Neural progenitor cell (in vitro differentiated cells): ENCODE results near the gene PTGR3. TPM values are rescaled to one million over a fixed set of nuclear protein-coding genes. Genes with fewer than 3 reads are reported as not detected.

Experiments used
- DNase-seq: peaks from one replicate; pipeline ENCODE4 v3.0.0-alpha.2; 2016; ENCODE audit warnings: low spot score
- H2AFZ ChIP-seq: fragments of 200-600 bp; sonication (generic); replicated peaks from 2 replicates; pipeline ENCODE4 v1.6.1; 2016; ENCODE audit warnings: antibody characterized with exemption
- H3F3A ChIP-seq: fragments of 200-600 bp; sonication (generic); 2 replicates; pipeline ENCODE4 v1.6.1; 2016; ENCODE audit warnings: antibody characterized with exemption, low read depth
- H3K27ac ChIP-seq: fragments of 200-600 bp; sonication (generic); 2 replicates; pipeline ENCODE4 v1.5.1; 2016; ENCODE audit warnings: mild to moderate bottlenecking
- H3K27me3 ChIP-seq: fragments of 200-600 bp; sonication (generic); 2 replicates; pipeline ENCODE4 v1.6.1; 2016; ENCODE audit warnings: mild to moderate bottlenecking, moderate library complexity
- H3K36me3 ChIP-seq: fragments of 200-600 bp; sonication (generic); 2 replicates; pipeline ENCODE4 v1.5.1; 2016
- H3K4me1 ChIP-seq: fragments of 200-600 bp; sonication (generic); 2 replicates; pipeline ENCODE4 v1.6.1; 2016; ENCODE audit warnings: mixed run types
- H3K4me2 ChIP-seq: fragments of 200-600 bp; sonication (generic); 2 replicates; pipeline ENCODE4 v1.6.1; 2016
- H3K4me3 ChIP-seq: fragments of 200-600 bp; sonication (generic); 2 replicates; pipeline ENCODE4 v1.5.1; 2016
- H3K79me2 ChIP-seq: fragments of 200-600 bp; sonication (generic); 2 replicates; pipeline ENCODE4 v1.6.1; 2016; ENCODE audit warnings: low read depth
- H3K9ac ChIP-seq: fragments of 200-600 bp; sonication (generic); 2 replicates; pipeline ENCODE4 v1.6.1; 2016
- H3K9me3 ChIP-seq: fragments of 200-600 bp; sonication (generic); 2 replicates; pipeline ENCODE4 v1.5.1; 2016; ENCODE audit warnings: low read depth
- H4K20me1 ChIP-seq: fragments of 200-600 bp; sonication (generic); 2 replicates; pipeline ENCODE4 v1.6.1; 2016; ENCODE audit warnings: low read depth
- H3K27ac Mint-ChIP-seq: 3 replicates; pipeline ENCODE4 v1.8.0; 2021; ENCODE audit warnings: mixed read lengths
- H3K27me3 Mint-ChIP-seq: 2 replicates; pipeline ENCODE4 v1.8.0; 2022; ENCODE audit warnings: low read depth, mild to moderate bottlenecking, inconsistent platforms, moderate library complexity, mixed read lengths; ENCODE audit not compliant: insufficient read depth
- H3K36me3 Mint-ChIP-seq: 3 replicates; pipeline ENCODE4 v1.8.0; 2021; ENCODE audit warnings: mixed read lengths
- H3K4me1 Mint-ChIP-seq: 3 replicates; pipeline ENCODE4 v1.8.0; 2021; ENCODE audit warnings: mixed read lengths
- H3K4me3 Mint-ChIP-seq: 3 replicates; pipeline ENCODE4 v1.8.0; 2021; ENCODE audit warnings: mild to moderate bottlenecking, moderate library complexity, mixed read lengths
- H3K9me3 Mint-ChIP-seq: 3 replicates; pipeline ENCODE4 v1.8.0; 2020; ENCODE audit warnings: mixed read lengths
- EZH2 ChIP-seq: fragments of 200-600 bp; sonication (generic); IDR thresholded peaks from 2 replicates; pipeline ENCODE4 v1.6.1; 2017; ENCODE audit warnings: antibody characterized with exemption, mild to moderate bottlenecking, moderate library complexity
- EZH2phosphoT487 ChIP-seq: fragments of 200-600 bp; sonication (generic); IDR thresholded peaks from 2 replicates; pipeline ENCODE4 v1.6.1; 2017; ENCODE audit warnings: antibody characterized with exemption
- total RNA-seq: library from RNA; depleted of rRNA; stranded (reverse); fragments of >200 nt; gene quantifications from 2 replicates; pipeline ENCODE4 v1.2.3, GENCODE V29; 2015; ENCODE audit warnings: low replicate concordance
- TF ChIP-seq, protein P1 (sequence below): fragments of 200-600 bp; sonication (generic); IDR thresholded peaks from 2 replicates; pipeline ENCODE4 v1.5.1; 2017; ENCODE audit warnings: antibody characterized with exemption, mild to moderate bottlenecking

The PTGR3 gene
- total RNA-seq, 1 donor from 2014 or later = 13.0 TPM

DNA sequence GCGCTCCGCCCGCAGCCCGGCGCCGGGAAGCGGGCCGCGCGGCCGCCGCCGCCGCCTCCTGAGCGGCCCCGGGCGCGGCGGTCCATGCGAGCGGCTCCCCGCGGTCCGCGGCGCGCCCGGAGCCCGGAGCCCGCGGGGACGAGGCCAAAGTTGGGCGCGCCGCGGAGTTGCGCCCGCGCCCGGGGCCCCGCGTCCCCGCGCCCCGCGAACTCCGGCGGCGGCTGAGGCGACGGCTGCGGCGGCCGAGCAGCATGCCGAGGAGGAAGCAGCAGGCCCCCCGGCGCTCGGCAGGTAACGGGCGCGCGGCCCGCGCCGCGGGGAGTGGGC, 2.6 kb upstream of the PTGR3 start:
- Histone ChIP-seq H3K4me2 (peak overlapping the region; percentile 93), H3K27ac (no peak overlapping the region), H3K36me3 (no peaks in the 10 kb centered on the region), H3K4me3 (peak overlapping the region; percentile 49), H3K4me1 (peaks cover 20% of the 10 kb centered on the region), H3K79me2 (no peaks in the 10 kb centered on the region), H3F3A (peaks cover 22% of the 10 kb centered on the region), H4K20me1 (peaks cover 25% of the 10 kb centered on the region), H3K9me3 (no peaks in the 10 kb centered on the region), H3K27me3 (peaks cover 80% of the 10 kb centered on the region), H2AFZ (peak overlapping the region; percentile 68), H3K9ac (no peak overlapping the region)
- H3K4me3 Mint-ChIP-seq = no peak overlapping the region
- H3K27ac Mint-ChIP-seq = no peak overlapping the region
- no peaks in the 10 kb centered on the region for H3K9me3 Mint-ChIP-seq
- H3K27me3 Mint-ChIP-seq = peaks cover 26% of the 10 kb centered on the region
- H3K4me1 Mint-ChIP-seq = peaks cover 37% of the 10 kb centered on the region
- DNase-seq = no peak
- H3K36me3 Mint-ChIP-seq = no peaks in the 10 kb centered on the region
- TF ChIP-seq EZH2phosphoT487 = no peak
- TF ChIP-seq EZH2 = no peak
- TF ChIP-seq, protein P1, sequence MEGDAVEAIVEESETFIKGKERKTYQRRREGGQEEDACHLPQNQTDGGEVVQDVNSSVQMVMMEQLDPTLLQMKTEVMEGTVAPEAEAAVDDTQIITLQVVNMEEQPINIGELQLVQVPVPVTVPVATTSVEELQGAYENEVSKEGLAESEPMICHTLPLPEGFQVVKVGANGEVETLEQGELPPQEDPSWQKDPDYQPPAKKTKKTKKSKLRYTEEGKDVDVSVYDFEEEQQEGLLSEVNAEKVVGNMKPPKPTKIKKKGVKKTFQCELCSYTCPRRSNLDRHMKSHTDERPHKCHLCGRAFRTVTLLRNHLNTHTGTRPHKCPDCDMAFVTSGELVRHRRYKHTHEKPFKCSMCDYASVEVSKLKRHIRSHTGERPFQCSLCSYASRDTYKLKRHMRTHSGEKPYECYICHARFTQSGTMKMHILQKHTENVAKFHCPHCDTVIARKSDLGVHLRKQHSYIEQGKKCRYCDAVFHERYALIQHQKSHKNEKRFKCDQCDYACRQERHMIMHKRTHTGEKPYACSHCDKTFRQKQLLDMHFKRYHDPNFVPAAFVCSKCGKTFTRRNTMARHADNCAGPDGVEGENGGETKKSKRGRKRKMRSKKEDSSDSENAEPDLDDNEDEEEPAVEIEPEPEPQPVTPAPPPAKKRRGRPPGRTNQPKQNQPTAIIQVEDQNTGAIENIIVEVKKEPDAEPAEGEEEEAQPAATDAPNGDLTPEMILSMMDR = no peak

DNA sequence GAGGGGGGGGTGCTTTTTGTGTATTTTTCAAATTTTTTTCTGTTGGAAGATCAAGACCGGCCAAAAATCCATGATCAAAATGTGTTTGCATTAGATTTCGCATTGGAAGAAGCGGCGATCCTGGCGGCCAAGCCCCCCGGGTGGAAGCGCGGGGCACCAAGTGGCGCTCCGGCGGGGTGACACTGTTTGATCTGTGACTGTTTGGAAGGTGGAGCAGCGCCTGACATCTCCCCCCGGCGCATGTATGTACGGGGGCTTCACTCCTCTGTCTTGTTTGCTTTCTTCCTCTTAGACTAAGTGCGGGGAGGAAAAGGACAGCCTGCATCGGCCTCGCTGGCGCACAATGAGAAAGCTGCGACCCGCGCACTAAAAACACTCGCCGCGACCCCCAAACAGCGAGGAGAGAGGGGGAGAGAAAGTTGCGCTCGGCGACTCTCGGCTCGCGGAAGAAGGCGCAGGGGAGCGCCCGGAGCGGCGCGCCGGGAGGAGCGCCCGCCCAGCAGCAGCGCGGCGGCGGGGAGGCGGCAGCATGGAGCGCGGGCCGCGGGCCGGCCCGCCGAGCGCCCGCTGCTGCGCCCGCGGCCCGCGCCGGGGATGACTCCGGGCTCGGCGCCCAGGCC, 2.2 kb upstream of the PTGR3 start:
- peaks cover 41% of the 10 kb centered on the region for H3K4me1 Mint-ChIP-seq
- TF ChIP-seq, protein P1 = no peak
- peak; percentile 68 for TF ChIP-seq EZH2
- TF ChIP-seq EZH2phosphoT487 = peak; percentile 61
- no peaks in the 10 kb centered on the region for H3K79me2 ChIP-seq
- peak overlapping the region; percentile 95 for H3K4me3 Mint-ChIP-seq
- H3K27me3 Mint-ChIP-seq = peaks cover 28% of the 10 kb centered on the region
- H3K9ac ChIP-seq = no peak overlapping the region
- no peak overlapping the region for H3K27ac Mint-ChIP-seq
- peak; percentile 59 for DNase-seq
- H3K36me3 ChIP-seq = no peaks in the 10 kb centered on the region
- H3K27ac ChIP-seq = no peak overlapping the region
- H3K27me3 ChIP-seq = peaks cover 85% of the 10 kb centered on the region
- no peaks in the 10 kb centered on the region for H3K36me3 Mint-ChIP-seq
- H3F3A ChIP-seq = peaks cover 22% of the 10 kb centered on the region
- peak overlapping the region; percentile 100 for H3K4me2 ChIP-seq
- H4K20me1 ChIP-seq = peaks cover 30% of the 10 kb centered on the region
- peak overlapping the region; percentile 85 for H2AFZ ChIP-seq
- no peaks in the 10 kb centered on the region for H3K9me3 Mint-ChIP-seq
- H3K9me3 ChIP-seq = no peaks in the 10 kb centered on the region
- peak overlapping the region; percentile 87 for H3K4me3 ChIP-seq
- peaks cover 21% of the 10 kb centered on the region for H3K4me1 ChIP-seq

DNA sequence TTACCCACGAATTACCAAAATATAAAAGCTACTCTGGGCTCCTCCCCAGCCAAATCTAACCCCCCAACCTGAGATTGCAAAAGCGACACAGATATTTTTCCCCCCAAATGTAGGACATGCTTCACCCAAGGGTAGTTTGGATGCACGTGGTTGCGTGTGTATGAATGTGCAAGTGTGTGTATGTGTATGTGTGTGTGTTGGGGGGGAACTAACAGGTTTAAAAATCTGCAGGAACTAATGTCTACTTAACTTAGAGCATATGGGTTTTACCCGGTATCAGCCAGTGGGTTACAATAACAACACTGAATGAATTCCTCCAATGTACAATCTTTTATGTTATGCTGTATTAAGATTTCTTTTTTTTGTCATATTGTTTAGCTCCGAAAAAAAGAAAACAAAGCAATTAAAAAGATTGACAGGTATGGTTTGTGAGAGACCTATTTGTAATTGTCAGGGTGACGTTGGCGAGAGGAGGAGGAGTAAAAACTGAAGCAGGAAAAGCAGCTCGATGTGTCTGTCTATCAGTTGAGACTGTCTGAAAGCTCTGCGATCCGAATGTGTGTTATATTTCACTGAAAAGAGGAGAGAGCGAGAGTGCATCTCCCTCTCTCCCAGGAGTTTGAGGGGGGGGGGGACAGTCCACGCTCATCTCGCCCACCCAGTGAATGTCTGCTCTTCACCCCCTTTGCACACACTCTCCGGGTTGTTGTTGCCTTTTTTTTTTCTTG, 1.5 kb upstream of the PTGR3 start, which contains the start of gene TSHZ1:
Gene TSHZ1, plus strand, starts transcription at position 524 of the 728 bp plus-strand sequence. CDS start 1,080 bp downstream, outside the sequence.
- Mint-ChIP-seq H3K27me3 (peaks cover 35% of the 10 kb centered on the region), H3K9me3 (no peaks in the 10 kb centered on the region), H3K4me3 (peak within 1 kb of the TSS; percentile 95), H3K27ac (peak within 1 kb of the TSS; percentile 94), H3K36me3 (no peaks in the 10 kb centered on the region), H3K4me1 (peaks cover 46% of the 10 kb centered on the region)
- DNase-seq = peak; percentile 70
- H3K4me2 ChIP-seq = peak within 1 kb of the TSS; percentile 100
- H3K4me3 ChIP-seq = peak within 1 kb of the TSS; percentile 87
- TF ChIP-seq, protein P1 = no peak
- TF ChIP-seq EZH2 = peak; percentile 14
- no peaks in the 10 kb centered on the region for H3K79me2 ChIP-seq
- H3F3A ChIP-seq = peaks cover 27% of the 10 kb centered on the region
- no peaks in the 10 kb centered on the region for H3K36me3 ChIP-seq
- H3K27ac ChIP-seq = no peak within 1 kb of the TSS
- no peak within 1 kb of the TSS for H3K9ac ChIP-seq
- H3K4me1 ChIP-seq = peaks cover 26% of the 10 kb centered on the region
- no peaks in the 10 kb centered on the region for H3K9me3 ChIP-seq
- peak within 1 kb of the TSS; percentile 90 for H2AFZ ChIP-seq
- peaks cover 36% of the 10 kb centered on the region for H4K20me1 ChIP-seq
- peaks cover 90% of the 10 kb centered on the region for H3K27me3 ChIP-seq
